ENCODE data around the gene EGR1. TPM values are rescaled to one million over a fixed set of nuclear protein-coding genes. Genes with fewer than 3 reads are reported as not detected.

The EGR1 gene
- total RNA-seq, 1 donor from 2014 or later = 119 TPM

DNA sequence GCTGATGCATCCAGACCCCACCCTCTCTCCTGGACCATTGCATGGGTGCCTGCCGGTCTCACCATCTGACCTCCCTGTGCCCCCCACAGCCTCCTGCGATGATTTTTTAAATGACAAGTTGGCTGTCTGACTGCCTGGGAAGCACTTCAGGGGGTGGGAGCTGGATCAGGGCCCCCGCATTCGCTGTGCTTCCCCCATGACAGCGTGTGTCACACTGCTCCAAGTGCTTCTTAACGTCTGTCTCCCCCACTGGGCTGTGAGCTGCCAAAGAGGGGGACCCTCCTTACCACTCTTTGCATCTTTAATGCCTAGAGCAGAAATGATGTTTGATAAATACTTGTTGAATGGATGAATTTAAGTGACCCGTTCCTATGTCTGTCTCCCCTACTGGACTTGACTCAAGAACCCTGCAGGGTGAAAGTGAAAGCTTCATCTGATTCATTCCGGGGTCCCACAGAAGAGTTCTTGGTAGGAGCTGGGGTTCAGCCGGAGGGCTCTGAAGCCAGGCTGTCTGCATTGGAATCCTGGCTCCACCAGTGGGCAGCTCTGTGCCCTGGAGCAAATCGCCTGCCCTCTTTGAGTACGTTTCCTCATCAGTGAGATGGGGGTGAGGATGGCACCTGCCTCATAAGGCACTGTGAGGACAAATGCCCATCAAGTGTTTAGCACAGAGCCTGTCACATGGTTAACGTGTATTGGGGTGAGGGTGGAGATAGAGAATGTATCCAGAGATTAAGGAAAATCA is 7.6 kb upstream of the EGR1 start:
- H3K27ac ChIP-seq = no peak overlapping the region
- no peak overlapping the region for H3K4me3 ChIP-seq
- no peak for TF ChIP-seq POLR2A (IDR thresholded peaks at IDR 0.05)
- TF ChIP-seq, protein P1, sequence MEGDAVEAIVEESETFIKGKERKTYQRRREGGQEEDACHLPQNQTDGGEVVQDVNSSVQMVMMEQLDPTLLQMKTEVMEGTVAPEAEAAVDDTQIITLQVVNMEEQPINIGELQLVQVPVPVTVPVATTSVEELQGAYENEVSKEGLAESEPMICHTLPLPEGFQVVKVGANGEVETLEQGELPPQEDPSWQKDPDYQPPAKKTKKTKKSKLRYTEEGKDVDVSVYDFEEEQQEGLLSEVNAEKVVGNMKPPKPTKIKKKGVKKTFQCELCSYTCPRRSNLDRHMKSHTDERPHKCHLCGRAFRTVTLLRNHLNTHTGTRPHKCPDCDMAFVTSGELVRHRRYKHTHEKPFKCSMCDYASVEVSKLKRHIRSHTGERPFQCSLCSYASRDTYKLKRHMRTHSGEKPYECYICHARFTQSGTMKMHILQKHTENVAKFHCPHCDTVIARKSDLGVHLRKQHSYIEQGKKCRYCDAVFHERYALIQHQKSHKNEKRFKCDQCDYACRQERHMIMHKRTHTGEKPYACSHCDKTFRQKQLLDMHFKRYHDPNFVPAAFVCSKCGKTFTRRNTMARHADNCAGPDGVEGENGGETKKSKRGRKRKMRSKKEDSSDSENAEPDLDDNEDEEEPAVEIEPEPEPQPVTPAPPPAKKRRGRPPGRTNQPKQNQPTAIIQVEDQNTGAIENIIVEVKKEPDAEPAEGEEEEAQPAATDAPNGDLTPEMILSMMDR (IDR thresholded peaks at IDR 0.05) = no peak
- no peak for TF ChIP-seq POLR2AphosphoS5 (IDR thresholded peaks at IDR 0.05; ENCODE audit: insufficient read depth in 1 of 2, low read depth in 1 of 2)
- H3K36me3 ChIP-seq = no peaks in the 10 kb centered on the region
- no peak for DNase-seq (ENCODE audit: extremely low spot score in 2 of 2)
- intact Hi-C loops (cut with DNase I) = loop anchor here (5.0 kb wide), 1 partner anchor 85 kb away; the partner anchor contains the start of gene ETF1
- H3K27me3 ChIP-seq = no peaks in the 10 kb centered on the region
- H3K4me1 ChIP-seq = no peaks in the 10 kb centered on the region
- H3K9me3 ChIP-seq = no peaks in the 10 kb centered on the region

DNA sequence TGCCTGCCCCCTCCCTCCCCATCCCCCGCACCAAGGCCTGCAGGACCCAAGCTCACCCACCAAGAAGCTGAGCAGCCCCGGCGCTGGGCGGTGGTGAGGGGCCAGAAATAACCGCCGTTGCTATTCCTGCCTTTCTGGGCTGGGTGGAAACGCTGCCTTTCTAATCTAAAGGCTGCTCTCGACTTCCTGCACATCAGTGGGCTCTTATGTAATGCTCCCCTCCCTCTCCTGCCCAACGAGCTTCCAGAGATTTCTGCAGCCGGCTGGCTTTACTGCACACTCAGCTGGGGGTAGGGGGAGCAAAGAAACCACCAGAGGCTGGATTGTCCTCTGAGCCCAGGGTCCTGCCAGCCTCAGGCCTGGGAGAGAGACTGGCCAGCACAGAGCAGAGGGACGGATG is 6.9 kb upstream of the EGR1 start:
- TF ChIP-seq POLR2AphosphoS5 (IDR thresholded peaks at IDR 0.05; ENCODE audit: insufficient read depth in 1 of 2, low read depth in 1 of 2) = no peak
- TF ChIP-seq, protein P1 (IDR thresholded peaks at IDR 0.05) = no peak
- no peak for TF ChIP-seq POLR2A (IDR thresholded peaks at IDR 0.05)
- Histone ChIP-seq H3K27ac (no peak overlapping the region), H3K27me3 (no peaks in the 10 kb centered on the region), H3K9me3 (no peaks in the 10 kb centered on the region), H3K4me3 (no peak overlapping the region), H3K4me1 (peaks cover 3% of the 10 kb centered on the region), H3K36me3 (no peaks in the 10 kb centered on the region)
- intact Hi-C loops (cut with DNase I) = loop anchor here (5.0 kb wide), 1 partner anchor 84 kb away; the partner anchor contains the start of gene ETF1
- DNase-seq (ENCODE audit: extremely low spot score in 2 of 2) = no peak

DNA sequence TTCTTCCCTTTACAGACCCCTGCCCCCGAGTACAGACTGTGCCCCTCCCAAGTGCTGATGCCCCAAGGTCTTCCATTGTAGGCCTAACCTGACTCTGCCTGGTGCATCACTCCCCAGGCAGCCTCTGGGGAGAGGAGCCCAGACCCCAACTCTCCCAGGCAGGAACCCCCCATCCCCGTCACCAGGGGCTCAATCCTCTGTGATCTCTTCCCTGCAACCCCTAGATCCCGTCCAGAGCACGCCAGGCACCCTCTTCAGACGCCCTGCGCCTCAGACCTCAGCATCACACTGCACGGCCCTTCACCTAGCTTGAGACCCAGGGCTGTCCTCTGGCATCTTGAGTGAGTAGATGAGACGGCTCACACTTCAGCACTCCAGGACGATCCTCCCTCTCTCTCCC is 6.4 kb upstream of the EGR1 start:
- no peak for DNase-seq (ENCODE audit: extremely low spot score in 2 of 2)
- no peak for TF ChIP-seq POLR2AphosphoS5 (IDR thresholded peaks at IDR 0.05; ENCODE audit: insufficient read depth in 1 of 2, low read depth in 1 of 2)
- TF ChIP-seq, protein P1 (IDR thresholded peaks at IDR 0.05) = no peak
- no peak for TF ChIP-seq POLR2A (IDR thresholded peaks at IDR 0.05)
- Histone ChIP-seq H3K4me1 (peaks cover 6% of the 10 kb centered on the region), H3K9me3 (no peaks in the 10 kb centered on the region), H3K36me3 (no peaks in the 10 kb centered on the region), H3K27me3 (no peaks in the 10 kb centered on the region), H3K27ac (no peak overlapping the region), H3K4me3 (no peak overlapping the region)
- intact Hi-C loops (cut with DNase I) = loop anchor here (5.0 kb wide), 1 partner anchor 83 kb away; the partner anchor contains the start of gene ETF1

DNA sequence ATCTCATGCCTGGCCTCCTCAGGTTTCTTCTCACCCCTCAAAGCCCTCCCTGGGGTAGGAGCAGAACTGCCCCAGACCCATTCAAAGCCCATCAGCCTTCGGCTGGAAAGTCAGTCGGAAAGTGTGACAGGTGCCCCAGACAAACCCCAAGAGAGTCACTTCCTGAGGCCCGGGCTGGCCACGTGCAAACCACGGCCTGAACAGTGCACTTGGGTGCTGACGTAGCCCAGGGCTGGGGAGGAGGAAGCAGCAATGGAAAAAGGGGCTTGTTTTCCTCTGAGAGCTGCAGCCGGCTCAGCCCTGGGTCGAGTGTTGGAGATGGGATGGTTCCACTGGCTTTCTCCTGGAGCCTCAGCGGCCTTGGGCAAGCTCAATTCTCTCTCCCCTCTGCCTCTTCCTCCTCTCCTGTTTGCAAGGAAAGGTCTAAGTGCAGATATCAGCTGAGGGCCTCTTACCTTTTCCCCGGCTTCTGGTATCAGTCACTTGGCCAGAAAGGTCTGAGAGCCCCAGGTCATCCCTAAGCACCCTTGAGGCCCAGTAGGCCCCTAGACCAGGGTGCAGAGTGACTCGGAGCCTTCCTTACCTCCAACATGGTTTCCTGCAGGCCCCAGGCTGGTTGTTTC is 5.9 kb upstream of the EGR1 start:
- Histone ChIP-seq H3K27ac (no peak overlapping the region), H3K27me3 (no peaks in the 10 kb centered on the region), H3K4me1 (peaks cover 6% of the 10 kb centered on the region), H3K4me3 (no peak overlapping the region), H3K9me3 (no peaks in the 10 kb centered on the region), H3K36me3 (no peaks in the 10 kb centered on the region)
- no peak for DNase-seq (ENCODE audit: extremely low spot score in 2 of 2)
- intact Hi-C loops (cut with DNase I) = loop anchor here (5.0 kb wide), 1 partner anchor 83 kb away; the partner anchor contains the start of gene ETF1
- TF ChIP-seq POLR2AphosphoS5 (IDR thresholded peaks at IDR 0.05; ENCODE audit: insufficient read depth in 1 of 2, low read depth in 1 of 2) (no peak), POLR2A (IDR thresholded peaks at IDR 0.05) (no peak)
- TF ChIP-seq, protein P1 (IDR thresholded peaks at IDR 0.05) = no peak
